H1 (cell line): ENCODE measurements around the gene GNB3. TPM values are rescaled to one million over a fixed set of nuclear protein-coding genes. Genes with fewer than 3 reads are reported as not detected.

ENCODE experiments used
- CTCF ChIA-PET: fragments of 300-600 bp; sonication (Branson Sonifier 250); formaldehyde crosslinking; loops from one replicate; lab custom pipeline; 2021; ENCODE audit not compliant: partially characterized antibody; lab: Charles Lee
- POLR2A ChIA-PET: fragments of 300-600 bp; sonication (Branson Sonifier 250); formaldehyde crosslinking; loops from one replicate; lab custom pipeline; 2021; ENCODE audit warnings: inconsistent platforms; ENCODE audit not compliant: partially characterized antibody; lab: Charles Lee
- DNase-seq, 2 experiments: peaks; one replicate each; pipeline versions ENCODE4 v3.0.0 to v3.0.0-alpha.2; 2010 to 2022; ENCODE audit warnings: low spot score in 2 of 2, low read depth in 1 of 2, mixed read lengths in 1 of 2
- FAIRE-seq: peaks from 2 replicates; lab custom pipeline; 2011; peaks lifted over from hg19 to GRCh38; lab: Jason Lieb, UNC
- H2AFZ ChIP-seq: 2 replicates; pipeline ENCODE4 v1.8.1; 2012; ENCODE audit warnings: low read length, inconsistent platforms
- H2AK5ac ChIP-seq: 2 replicates; pipeline ENCODE4 v1.6.1; 2013; ENCODE audit warnings: low read depth, low read length
- H2BK120ac ChIP-seq: replicated peaks from 2 replicates; pipeline ENCODE3; 2013; ENCODE audit warnings: low read depth, low read length, inconsistent platforms
- H2BK12ac ChIP-seq: 2 replicates; pipeline ENCODE4 v1.6.1; 2013; ENCODE audit warnings: low read depth, low read length
- H2BK15ac ChIP-seq: 2 replicates; pipeline ENCODE4 v1.6.1; 2013; ENCODE audit warnings: low read length
- H2BK20ac ChIP-seq: 2 replicates; pipeline ENCODE4 v1.6.1; 2013; ENCODE audit warnings: low read length
- H2BK5ac ChIP-seq: 2 replicates; pipeline ENCODE4 v1.6.1; 2013; ENCODE audit warnings: low read depth, low read length
- H3K14ac ChIP-seq: 2 replicates; pipeline ENCODE4 v1.6.1; 2013; ENCODE audit warnings: inconsistent platforms; ENCODE audit not compliant: insufficient read length
- H3K18ac ChIP-seq: 2 replicates; pipeline ENCODE4 v1.6.1; 2013; ENCODE audit warnings: low read length; ENCODE audit errors: extremely low read depth
- H3K23ac ChIP-seq: 2 replicates; pipeline ENCODE4 v1.6.1; 2013; ENCODE audit warnings: inconsistent platforms; ENCODE audit not compliant: insufficient read length
- H3K23me2 ChIP-seq: 2 replicates; pipeline ENCODE4 v1.6.1; 2013; ENCODE audit warnings: low read depth, low read length
- H3K27ac ChIP-seq: 2 replicates; pipeline ENCODE4 v1.6.1; 2011; ENCODE audit warnings: low read depth, low read length, inconsistent platforms
- H3K27me3 ChIP-seq, 4 experiments: replicated peaks in 1 of 4; 1 replicate in 1 of 4; 2 replicates in 3 of 4; pipeline versions ENCODE4 v1.6.1 to v1.8.1; 2011 to 2013; ENCODE audit warnings: low read length in 3 of 4, mild to moderate bottlenecking in 3 of 4, inconsistent platforms in 2 of 4, mixed read lengths in 2 of 4, moderate library complexity in 1 of 4; ENCODE audit not compliant: control insufficient read depth in 3 of 4, insufficient read depth in 3 of 4; ENCODE audit errors: extremely low read depth in 1 of 4
- H3K36me3 ChIP-seq, 4 experiments: 2 replicates each; pipeline versions ENCODE4 v1.6.1 to v1.8.1; 2011 to 2013; ENCODE audit warnings: mild to moderate bottlenecking in 4 of 4, low read length in 3 of 4, moderate library complexity in 2 of 4, control low read depth in 1 of 4, inconsistent platforms in 1 of 4; ENCODE audit not compliant: insufficient read depth in 4 of 4, control insufficient read depth in 2 of 4
- H3K4ac ChIP-seq: replicated peaks from 2 replicates; pipeline ENCODE3; 2013; ENCODE audit warnings: low read length, low read depth, mixed read lengths, inconsistent platforms; ENCODE audit not compliant: insufficient read length
- H3K4me1 ChIP-seq, 4 experiments: replicated peaks in 1 of 4; 1 replicate in 1 of 4; 2 replicates in 3 of 4; pipeline versions ENCODE4 v1.6.1 to v1.8.1; 2011 to 2013; ENCODE audit warnings: low read length in 3 of 4, inconsistent platforms in 2 of 4, mixed read lengths in 1 of 4; ENCODE audit not compliant: insufficient read depth in 4 of 4, control insufficient read depth in 3 of 4
- H3K4me2 ChIP-seq, 2 experiments: 2 replicates each; pipeline versions ENCODE4 v1.6.1 to v1.8.1; 2011 to 2013; ENCODE audit warnings: low read depth in 2 of 2, low read length in 2 of 2, control low read depth in 1 of 2, inconsistent platforms in 1 of 2, mild to moderate bottlenecking in 1 of 2; ENCODE audit not compliant: insufficient read depth in 1 of 2
- H3K4me3 ChIP-seq, 4 experiments: fragments of 200-600, 300-600 bp in 1 of 4; sonication (generic), shearing (Covaris generic), sonication (Bioruptor Twin) in 1 of 4; 2 replicates each; pipeline versions ENCODE4 v1.5.1 to v1.8.1; 2011 to 2016; ENCODE audit warnings: low read length in 4 of 4, low read depth in 3 of 4, control low read depth in 2 of 4, inconsistent platforms in 2 of 4, mild to moderate bottlenecking in 2 of 4, mixed read lengths in 1 of 4, moderate library complexity in 1 of 4; ENCODE audit not compliant: insufficient read depth in 2 of 4; ENCODE audit errors: extremely low read depth in 1 of 4
- H3K56ac ChIP-seq: replicated peaks from 2 replicates; pipeline ENCODE3; 2013; ENCODE audit warnings: low read depth, mild to moderate bottlenecking, mixed read lengths, low read length, inconsistent platforms; ENCODE audit not compliant: insufficient read length
- H3K79me1 ChIP-seq: 2 replicates; pipeline ENCODE4 v1.6.1; 2013; ENCODE audit warnings: low read depth, low read length, control low read depth
- H3K79me2 ChIP-seq, 2 experiments: 2 replicates each; pipeline versions ENCODE4 v1.6.1 to v1.8.1; 2012 to 2013; ENCODE audit warnings: low read length in 2 of 2, mild to moderate bottlenecking in 2 of 2, inconsistent platforms in 1 of 2; ENCODE audit not compliant: insufficient read depth in 2 of 2, control insufficient read depth in 1 of 2
- H3K9ac ChIP-seq, 4 experiments: replicated peaks in 1 of 4; 1 replicate in 1 of 4; 2 replicates in 3 of 4; pipeline versions ENCODE4 v1.6.1 to v1.8.1; 2011 to 2013; ENCODE audit warnings: low read depth in 3 of 4, low read length in 3 of 4, control low read depth in 2 of 4, mild to moderate bottlenecking in 2 of 4, moderate library complexity in 2 of 4, inconsistent platforms in 1 of 4; ENCODE audit errors: extremely low read depth in 1 of 4
- H3K9me3 ChIP-seq, 2 experiments: 2 replicates each; pipeline versions ENCODE4 v1.6.1 to v1.8.1; 2012 to 2013; ENCODE audit warnings: mild to moderate bottlenecking in 2 of 2, moderate library complexity in 2 of 2, control low read depth in 1 of 2, inconsistent platforms in 1 of 2, low read depth in 1 of 2, low read length in 1 of 2, mixed read lengths in 1 of 2; ENCODE audit not compliant: insufficient read depth in 2 of 2
- H4K20me1 ChIP-seq, 2 experiments: replicated peaks in 1 of 2; 2 replicates each; pipeline versions ENCODE3 to v1.8.1; 2011 to 2013; ENCODE audit warnings: inconsistent platforms in 2 of 2, low read length in 2 of 2, mild to moderate bottlenecking in 1 of 2; ENCODE audit not compliant: insufficient read depth in 2 of 2, control insufficient read depth in 1 of 2
- H4K5ac ChIP-seq: 2 replicates; pipeline ENCODE4 v1.6.1; 2013; ENCODE audit warnings: low read length, low read depth, mixed read lengths, inconsistent platforms; ENCODE audit not compliant: insufficient read length
- H4K8ac ChIP-seq: 2 replicates; pipeline ENCODE4 v1.8.0; 2013; ENCODE audit warnings: mild to moderate bottlenecking, moderate library complexity, low read length, inconsistent platforms; ENCODE audit not compliant: insufficient read depth; ENCODE audit errors: extremely low read depth
- H4K91ac ChIP-seq: replicated peaks from 2 replicates; pipeline ENCODE3; 2013; ENCODE audit warnings: low read length, mixed read lengths, inconsistent platforms; ENCODE audit not compliant: insufficient read length
- CHD1 ChIP-seq: IDR thresholded peaks from 2 replicates; pipeline ENCODE4 v1.6.1; 2012; ENCODE audit warnings: low read depth, low read length, improper control_type of control experiment
- FOSL1 ChIP-seq: IDR thresholded peaks from 2 replicates; pipeline ENCODE4 v1.6.1; 2011; ENCODE audit warnings: mild to moderate bottlenecking, low read depth, low read length, moderate library complexity; ENCODE audit not compliant: insufficient read depth
- POLR2AphosphoS5 ChIP-seq: IDR thresholded peaks from 2 replicates; pipeline ENCODE4 v1.6.1; 2011; ENCODE audit warnings: low read depth, low read length
- POU5F1 ChIP-seq: IDR thresholded peaks from 2 replicates; pipeline ENCODE4 v1.6.1; 2011; ENCODE audit warnings: low read depth, mild to moderate bottlenecking, low read length, moderate library complexity
- SP4 ChIP-seq: IDR thresholded peaks from 2 replicates; pipeline ENCODE4 v1.6.1; 2012; ENCODE audit warnings: low read length, inconsistent platforms
- WGBS, 2 experiments: shearing (Covaris generic) in 1 of 2; methylation state at CpG; one replicate each; pipeline versions ENCODE4 v1.1.6 to v1.1.7; 2013 to 2015; ENCODE audit warnings: low lambda C conversion rate in 2 of 2, mixed read lengths in 2 of 2, inconsistent platforms in 1 of 2, low coverage in 1 of 2, missing lambda C conversion rate in 1 of 2; ENCODE audit not compliant: insufficient replicate concordance in 2 of 2, insufficient coverage in 1 of 2, insufficient read length in 1 of 2; ENCODE audit errors: extremely low coverage in 1 of 2, missing lambda C conversion rate in 1 of 2; 5-methylcytosine and 5-hydroxymethylcytosine counted together
- polyA plus RNA-seq, 7 experiments: library from polyadenylated mRNA; depleted of rRNA in 3 of 7; stranded (reverse) in 5 of 7; unstranded in 2 of 7; fragments of >200 nt in 5 of 7; fragments of 200-250 nt in 2 of 7; gene quantifications; 1 replicate in 5 of 7; 2 replicates in 1 of 7; 4 replicates in 1 of 7; pipeline versions ENCODE4 v1.2.1 to v1.2.3, GENCODE V29; 2011 to 2013; ENCODE audit warnings: missing spikeins in 2 of 7, mixed read lengths in 2 of 7
- total RNA-seq: library from RNA; stranded (reverse); fragmentation: NEBNext Ultra II Directional; extraction: Animal tissue kit (Norgen Biotek cat#: 25700); gene quantifications from 2 replicates; pipeline ENCODE4 v1.2.1, GENCODE V29; 2021

GNB3 gene
- total and polyA plus RNA-seq, 2 of the 8 experiments (the other 6 are each of a cell fraction or from before 2014, with no cell fraction given), result 9.9 TPM

DNA sequence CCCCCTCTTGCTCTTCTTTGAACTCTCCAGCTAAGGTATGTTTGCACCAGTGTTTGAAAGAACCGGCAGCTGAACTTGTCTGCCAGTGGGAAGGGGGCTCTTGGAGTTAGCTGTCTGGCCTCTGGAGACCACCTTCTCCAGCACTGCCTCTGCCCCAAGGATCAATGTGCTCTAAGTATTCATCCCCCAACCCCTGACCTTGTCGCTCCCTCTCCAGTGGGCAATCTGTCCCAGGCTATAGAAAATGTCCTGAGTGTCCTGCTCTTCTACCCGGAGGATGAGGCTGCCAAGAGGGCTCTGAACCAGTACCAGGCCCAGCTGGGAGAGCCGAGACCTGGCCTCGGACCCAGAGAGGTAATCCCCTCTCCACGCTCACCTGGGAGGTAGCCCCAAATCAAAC, 9.7 kb upstream of the GNB3 start:
- no peak overlapping the region for H3K27ac ChIP-seq
- no peak overlapping the region for H3K23ac ChIP-seq
- peaks cover 4 to 18% (median 10%) of the 10 kb centered on the region in 4 experiments for H3K4me1 ChIP-seq
- DNase-seq (no peak), FAIRE-seq (no peak)
- H3K9me3 ChIP-seq, result no peaks in the 10 kb centered on the region
- H3K23me2 ChIP-seq, result peaks cover 9% of the 10 kb centered on the region; the same call in 1 of the 2 replicates
- no peak overlapping the region for H3K4me3 ChIP-seq
- H3K79me1 ChIP-seq, result peaks cover 4% of the 10 kb centered on the region
- no peak overlapping the region for H3K9ac ChIP-seq
- H4K20me1 ChIP-seq, result peaks cover 0 to 4% of the 10 kb centered on the region in 2 experiments
- no peak overlapping the region for H2BK5ac ChIP-seq
- H2AK5ac ChIP-seq, result no peak overlapping the region
- no peaks in the 10 kb centered on the region; a peak in 2 of 7 replicates for H3K27me3 ChIP-seq
- no peak overlapping the region for H2BK15ac ChIP-seq
- no peak overlapping the region for H4K5ac ChIP-seq
- no peak overlapping the region for H2AFZ ChIP-seq
- no peak overlapping the region for H3K4ac ChIP-seq
- ChIA-PET POLR2A (interaction anchor here (1.1 to 27.1 kb wide), 7 partner anchors 10 to 131 kb away, joined by 3 to 388 read pairs (median 17); partner anchors contain the start of genes CDCA3, GNB3, GPR162 and MLF2), CTCF (interaction anchor here (0.6 to 23.7 kb wide), 4 partner anchors 16 to 77 kb away, joined by 3 to 532 read pairs (median 294); partner anchors contain the start of genes CD4, CDCA3, GNB3 and LAG3)
- no peak overlapping the region for H3K18ac ChIP-seq
- H3K79me2 ChIP-seq, result peaks cover 0 to 9% of the 10 kb centered on the region in 2 experiments; a peak in 1 of 4 replicates
- no peak overlapping the region for H2BK12ac ChIP-seq
- no peak overlapping the region for H3K14ac ChIP-seq
- no peak overlapping the region for H3K4me2 ChIP-seq
- no peak overlapping the region for H2BK20ac ChIP-seq
- 91% methylated on average over 6 of the region's 6 CpGs; no CpG with 5 or more reads in 1 of the 2 experiments for WGBS, 2 experiments
- H4K91ac ChIP-seq, result no peak overlapping the region
- H4K8ac ChIP-seq, result no peak overlapping the region
- H2BK120ac ChIP-seq, result no peak overlapping the region
- no peak for TF ChIP-seq POU5F1
- no peak for TF ChIP-seq POLR2AphosphoS5
- TF ChIP-seq SP4, result no peak
- TF ChIP-seq FOSL1, result no peak
- no peak for TF ChIP-seq CHD1
- TF ChIP-seq, all 59 proteins: peak for 0
- Histone ChIP-seq H3K36me3 (peaks cover 16 to 36% (median 30%) of the 10 kb centered on the region in 4 experiments), H3K56ac (no peak overlapping the region)
